Measurements from ENCODE around the gene TBXAS1.

DNA sequence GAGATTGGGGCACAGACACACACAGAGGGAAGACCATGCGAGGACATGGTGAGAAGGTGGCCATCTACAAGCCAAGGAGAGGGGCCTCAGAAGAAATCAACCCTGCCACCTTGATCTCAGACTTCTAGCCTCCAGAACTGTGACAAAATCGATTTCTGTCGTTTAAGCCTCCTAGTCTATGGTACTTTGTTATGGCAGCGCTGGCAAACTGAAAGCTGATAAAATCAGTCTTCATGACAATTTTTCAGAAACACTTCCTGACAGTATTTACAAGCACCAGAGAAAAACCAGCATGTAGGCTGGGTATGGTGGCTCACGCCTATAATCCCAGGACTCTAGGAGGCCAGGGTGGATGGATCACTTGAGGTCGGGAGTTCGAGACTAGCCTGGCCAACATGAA, 229.5 kb downstream of the TBXAS1 start:
- TF ChIP-seq ZNF274 (IDR thresholded peaks at IDR 0.05; ENCODE audit: low read length) (no peak), ZNF274 (tag by site-specific recombination; IDR thresholded peaks at IDR 0.05; ENCODE audit: borderline replicate concordance) (no peak), CTCF (tag by site-specific recombination; IDR thresholded peaks at IDR 0.05) (no peak), TCF7L2 (IDR thresholded peaks at IDR 0.05; ENCODE audit: borderline replicate concordance, low read depth, low read length) (no peak), ZNF707 (tag by site-specific recombination; IDR thresholded peaks at IDR 0.05) (no peak), TRIM28 (IDR thresholded peaks at IDR 0.05; ENCODE audit: borderline replicate concordance, low read length) (no peak), ZNF747 (tag by site-specific recombination; IDR thresholded peaks at IDR 0.05) (no peak), ZNF239 (tag by site-specific recombination; IDR thresholded peaks at IDR 0.05) (no peak), MEIS1 (CRISPR knock-in tag; IDR thresholded peaks at IDR 0.05; ENCODE audit: borderline replicate concordance) (no peak), ZNF658 (tag by site-specific recombination; IDR thresholded peaks at IDR 0.05) (no peak)
- TF ChIP-seq, protein P1, sequence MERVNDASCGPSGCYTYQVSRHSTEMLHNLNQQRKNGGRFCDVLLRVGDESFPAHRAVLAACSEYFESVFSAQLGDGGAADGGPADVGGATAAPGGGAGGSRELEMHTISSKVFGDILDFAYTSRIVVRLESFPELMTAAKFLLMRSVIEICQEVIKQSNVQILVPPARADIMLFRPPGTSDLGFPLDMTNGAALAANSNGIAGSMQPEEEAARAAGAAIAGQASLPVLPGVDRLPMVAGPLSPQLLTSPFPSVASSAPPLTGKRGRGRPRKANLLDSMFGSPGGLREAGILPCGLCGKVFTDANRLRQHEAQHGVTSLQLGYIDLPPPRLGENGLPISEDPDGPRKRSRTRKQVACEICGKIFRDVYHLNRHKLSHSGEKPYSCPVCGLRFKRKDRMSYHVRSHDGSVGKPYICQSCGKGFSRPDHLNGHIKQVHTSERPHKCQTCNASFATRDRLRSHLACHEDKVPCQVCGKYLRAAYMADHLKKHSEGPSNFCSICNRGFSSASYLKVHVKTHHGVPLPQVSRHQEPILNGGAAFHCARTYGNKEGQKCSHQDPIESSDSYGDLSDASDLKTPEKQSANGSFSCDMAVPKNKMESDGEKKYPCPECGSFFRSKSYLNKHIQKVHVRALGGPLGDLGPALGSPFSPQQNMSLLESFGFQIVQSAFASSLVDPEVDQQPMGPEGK (tag by site-specific recombination; IDR thresholded peaks at IDR 0.05), result no peak
